Psoas muscle (tissue), 8 donors: ENCODE measurements around the gene INPP5K. TPM values are rescaled to one million over a fixed set of nuclear protein-coding genes. Genes with fewer than 3 reads are reported as not detected.

Experiments used
- ATAC-seq, 4 donors: fragments of 200-7000 bp; cut with Tn5 transposase; one replicate each; pipeline ENCODE4 v1.9.1; 2020; ENCODE audit warnings: moderate library complexity in 3 of 4, mild to moderate bottlenecking in 2 of 4
- DNase-seq, 2 donors: peaks; one replicate each; pipeline ENCODE4 v3.0.0-alpha.2; 2020
- H3K27ac ChIP-seq: fragments of 200-600 bp; one replicate; pipeline ENCODE4 v1.8.0; 2022
- H3K27me3 ChIP-seq, 3 donors: fragments of 200-600 bp in 1 of 3; one replicate each; pipeline versions ENCODE4 v1.6.1 to v1.8.0; 2013 to 2022; ENCODE audit warnings: low read length in 2 of 3, mild to moderate bottlenecking in 2 of 3, moderate library complexity in 1 of 3; ENCODE audit not compliant: insufficient read depth in 3 of 3
- H3K36me3 ChIP-seq, 2 donors: fragments of 200-600 bp in 1 of 2; one replicate each; pipeline versions ENCODE4 v1.6.1 to v1.8.0; 2013 to 2022; ENCODE audit warnings: low read depth in 1 of 2, mild to moderate bottlenecking in 1 of 2, moderate library complexity in 1 of 2; ENCODE audit not compliant: insufficient read depth in 1 of 2
- H3K4me1 ChIP-seq: fragments of 200-600 bp; one replicate; pipeline ENCODE4 v1.8.0; 2022
- H3K4me3 ChIP-seq: fragments of 200-600 bp; one replicate; pipeline ENCODE4 v1.8.0; 2022; ENCODE audit warnings: mild to moderate bottlenecking
- H3K9me3 ChIP-seq: fragments of 200-600 bp; one replicate; pipeline ENCODE4 v1.8.0; 2022
- WGBS, 3 donors: extraction: QIAGEN DNeasy Blood & Tissue Kit; methylation state at CpG; one replicate each; pipeline versions ENCODE4 v1.1.6 to v1.1.7; 2013; 5-methylcytosine and 5-hydroxymethylcytosine counted together
- intact Hi-C, 2 donors: fragments of 100-400 bp; cut with DNase I; formaldehyde crosslinking; loops; one replicate each; pipeline versions ENCODE4 v1.11.0 to v1.14.2; 2022
- polyA plus RNA-seq, 3 donors: library from polyadenylated mRNA; stranded (reverse); fragments of 200-250 nt; gene quantifications; one replicate each; pipeline ENCODE4 v1.2.3, GENCODE V29; 2013
- total RNA-seq, 4 donors: library from RNA; stranded (reverse); fragmentation: NEBNext Ultra II Directional in 2 of 4; extraction: Animal tissue kit (Norgen Biotek cat#: 25700) in 2 of 4; gene quantifications; one replicate each; pipeline versions ENCODE4 v1.2.1 to v1.2.4, GENCODE V29; 2021 to 2023
- TF ChIP-seq, protein P1 (sequence below): fragments of 200-600 bp; IDR thresholded peaks from one replicate; pipeline ENCODE4 v1.8.0; 2022; ENCODE audit warnings: antibody characterized with exemption
- donor health status: healthy with polysubstance abuse.
- donor health status: DM: no; HTN: no; CAD: no; lungs with moderate emphysema.
- donor health status: Bipolar disorder and iron deficiency.
- donor health status: healthy.
- donor health status: DM: yes; HTN: yes; CAD: no.
- donor health status: DM: no; HTN: no; CAD: no.
- donor health status: DM: no; HTN: no; CAD: no.
- donor health status: DM: yes; HTN: yes; CAD: no.

INPP5K gene
- total and polyA plus RNA-seq, 7 donors: 25.6 to 45.4 (median 38.9) TPM

DNA sequence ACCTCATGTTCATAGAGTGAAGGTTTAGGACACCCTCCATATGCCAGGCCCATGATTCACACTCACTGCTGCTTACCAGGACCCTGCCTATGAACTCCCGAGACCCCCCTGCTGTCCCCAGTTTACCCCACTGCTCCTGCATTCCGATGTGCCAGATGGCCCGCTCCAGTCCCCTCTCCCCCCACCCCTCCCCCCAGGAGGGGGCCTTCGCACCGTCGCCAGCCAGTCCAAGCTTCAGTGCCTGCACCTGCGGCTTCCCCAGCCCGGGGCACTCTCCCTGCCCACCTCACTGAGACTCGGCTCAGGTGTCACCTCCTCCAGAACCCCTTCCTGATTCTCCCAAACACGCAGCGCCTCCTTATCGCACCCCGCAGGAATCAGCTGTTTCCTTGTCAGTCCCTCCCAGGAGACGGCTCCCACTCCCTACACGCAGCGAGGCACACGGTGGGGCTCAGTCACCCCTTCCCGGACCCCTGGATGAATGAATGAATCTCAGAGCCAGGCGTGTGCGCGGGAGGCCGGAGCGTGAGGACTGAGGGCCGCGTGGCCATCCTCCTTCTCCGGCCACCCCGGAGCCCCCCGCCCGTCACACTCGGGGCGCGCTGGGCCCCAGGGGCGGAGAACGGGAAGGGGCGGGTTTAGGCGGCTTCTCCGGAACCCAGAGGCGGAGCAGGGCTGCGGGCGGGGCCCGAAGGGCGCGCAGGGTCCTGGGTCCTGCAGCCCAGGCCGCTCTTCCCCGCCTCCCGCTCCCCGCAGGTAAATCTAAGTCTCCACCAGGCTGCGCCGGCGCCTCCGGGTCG, 25.6 kb downstream of the INPP5K start:
- DNase-seq: peak; percentile 71 to 78
- no peaks in the 10 kb centered on the region for H3K9me3 ChIP-seq
- peaks cover 71% of the 10 kb centered on the region for H3K4me1 ChIP-seq
- ATAC-seq: peak in 1 of 4 donors; percentile 15
- intact Hi-C loops: no loop called here
- TF ChIP-seq, protein P1, sequence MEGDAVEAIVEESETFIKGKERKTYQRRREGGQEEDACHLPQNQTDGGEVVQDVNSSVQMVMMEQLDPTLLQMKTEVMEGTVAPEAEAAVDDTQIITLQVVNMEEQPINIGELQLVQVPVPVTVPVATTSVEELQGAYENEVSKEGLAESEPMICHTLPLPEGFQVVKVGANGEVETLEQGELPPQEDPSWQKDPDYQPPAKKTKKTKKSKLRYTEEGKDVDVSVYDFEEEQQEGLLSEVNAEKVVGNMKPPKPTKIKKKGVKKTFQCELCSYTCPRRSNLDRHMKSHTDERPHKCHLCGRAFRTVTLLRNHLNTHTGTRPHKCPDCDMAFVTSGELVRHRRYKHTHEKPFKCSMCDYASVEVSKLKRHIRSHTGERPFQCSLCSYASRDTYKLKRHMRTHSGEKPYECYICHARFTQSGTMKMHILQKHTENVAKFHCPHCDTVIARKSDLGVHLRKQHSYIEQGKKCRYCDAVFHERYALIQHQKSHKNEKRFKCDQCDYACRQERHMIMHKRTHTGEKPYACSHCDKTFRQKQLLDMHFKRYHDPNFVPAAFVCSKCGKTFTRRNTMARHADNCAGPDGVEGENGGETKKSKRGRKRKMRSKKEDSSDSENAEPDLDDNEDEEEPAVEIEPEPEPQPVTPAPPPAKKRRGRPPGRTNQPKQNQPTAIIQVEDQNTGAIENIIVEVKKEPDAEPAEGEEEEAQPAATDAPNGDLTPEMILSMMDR: no peak
- 3 to 4% (median 4%) methylated on average over 38 to 52 of the region's 52 CpGs for WGBS, 3 donors
- H3K27me3 ChIP-seq: no peaks in the 10 kb centered on the region
- H3K36me3 ChIP-seq: peaks cover 0 to under 1% of the 10 kb centered on the region in 2 donors
- peak overlapping the region; percentile 82 for H3K27ac ChIP-seq
- peak overlapping the region; percentile 85 for H3K4me3 ChIP-seq

DNA sequence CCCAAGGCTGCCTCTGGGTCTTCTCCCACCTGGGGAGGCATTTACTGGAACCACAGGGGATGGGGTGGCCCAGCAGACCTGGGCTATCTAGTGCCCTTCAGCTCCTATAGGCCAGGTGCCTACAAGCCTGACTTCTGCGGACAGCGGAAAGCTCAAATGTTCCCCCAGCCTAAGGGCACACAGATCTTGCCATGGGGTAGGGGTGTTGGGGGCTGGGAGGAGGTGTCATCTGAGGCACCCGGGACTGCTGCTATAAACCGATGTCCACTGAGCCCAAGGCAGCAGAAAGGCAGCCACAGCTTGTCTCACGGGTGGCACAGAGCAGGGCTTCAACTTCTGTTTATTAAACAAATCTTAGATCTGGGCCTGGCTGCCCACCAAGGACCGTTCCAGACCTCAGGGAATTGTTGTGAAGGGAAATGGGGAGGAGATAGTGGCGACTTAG, 27.6 kb downstream of the INPP5K start:
- 71 to 75% (median 75%) methylated on average over 7 of the region's 7 CpGs for WGBS, 3 donors

DNA sequence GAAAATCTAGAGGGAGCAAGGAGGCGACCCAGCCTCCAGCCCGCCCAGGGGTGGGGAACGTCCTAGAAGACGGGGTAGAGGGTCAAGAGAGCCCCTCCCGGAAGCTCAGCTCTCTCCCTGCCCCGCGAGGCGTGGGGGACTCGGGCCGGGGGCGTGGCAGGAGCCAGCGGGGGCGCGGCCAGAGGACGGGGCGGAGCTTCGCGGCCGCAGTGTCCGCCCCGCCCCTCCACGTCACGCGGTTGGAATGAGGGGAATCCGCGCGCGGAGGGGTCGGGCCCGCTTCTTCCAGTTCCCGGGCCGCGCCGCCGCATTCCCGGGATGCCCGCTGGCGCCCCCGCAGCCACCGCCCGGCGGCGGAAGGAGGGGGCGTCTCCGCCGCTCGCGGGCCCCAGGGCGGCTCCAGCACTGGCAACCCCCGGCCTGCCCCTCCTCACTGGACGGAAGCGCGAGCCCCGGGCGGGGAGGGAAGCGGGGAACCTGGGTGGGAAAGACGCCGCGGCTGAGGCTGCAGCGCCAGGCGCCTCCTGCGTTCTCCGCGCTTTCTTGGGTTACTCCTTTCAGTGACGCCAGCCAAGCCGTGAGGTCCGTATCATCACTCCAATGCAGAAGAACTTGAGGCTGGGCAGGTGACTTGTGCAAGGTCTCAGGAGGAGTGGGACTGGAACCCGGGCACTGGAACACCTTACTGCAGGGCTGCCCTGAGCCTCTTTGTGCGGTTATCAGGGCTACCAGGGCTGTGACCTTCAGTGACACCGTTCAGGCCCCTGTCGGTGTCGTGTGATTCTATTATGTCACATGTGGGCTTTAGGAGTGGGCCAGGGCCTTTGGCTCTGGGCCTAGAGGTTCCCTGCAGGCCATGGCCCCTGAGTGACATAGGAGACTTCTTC, 28.2 kb downstream of the INPP5K start:
- DNase-seq (peak; percentile 91), ATAC-seq (peak; percentile 72 to 76 (median 74))
- H3K27ac ChIP-seq: peak overlapping the region; percentile 91
- 1 to 3% (median 2%) methylated on average over 30 to 72 of the region's 72 CpGs for WGBS, 3 donors
- TF ChIP-seq, protein P1: no peak
- H3K27me3 ChIP-seq: no peaks in the 10 kb centered on the region
- H3K4me1 ChIP-seq: peaks cover 54% of the 10 kb centered on the region
- H3K4me3 ChIP-seq: peak overlapping the region; percentile 84
- H3K9me3 ChIP-seq: no peaks in the 10 kb centered on the region
- peaks cover 0 to 7% of the 10 kb centered on the region in 2 donors for H3K36me3 ChIP-seq
- intact Hi-C loops: no loop called here

More for the DNA sequence above, 27.6 kb downstream of the INPP5K start:
- no peak for ATAC-seq
- no peaks in the 10 kb centered on the region for H3K27me3 ChIP-seq
- TF ChIP-seq, protein P1: no peak
- DNase-seq: no peak
- H3K9me3 ChIP-seq: no peaks in the 10 kb centered on the region
- intact Hi-C loops: no loop called here
- H3K27ac ChIP-seq: peak overlapping the region; percentile 91
- peak overlapping the region; percentile 84 for H3K4me3 ChIP-seq
- H3K36me3 ChIP-seq: peaks cover 0 to under 1% of the 10 kb centered on the region in 2 donors
- H3K4me1 ChIP-seq: peaks cover 61% of the 10 kb centered on the region

DNA sequence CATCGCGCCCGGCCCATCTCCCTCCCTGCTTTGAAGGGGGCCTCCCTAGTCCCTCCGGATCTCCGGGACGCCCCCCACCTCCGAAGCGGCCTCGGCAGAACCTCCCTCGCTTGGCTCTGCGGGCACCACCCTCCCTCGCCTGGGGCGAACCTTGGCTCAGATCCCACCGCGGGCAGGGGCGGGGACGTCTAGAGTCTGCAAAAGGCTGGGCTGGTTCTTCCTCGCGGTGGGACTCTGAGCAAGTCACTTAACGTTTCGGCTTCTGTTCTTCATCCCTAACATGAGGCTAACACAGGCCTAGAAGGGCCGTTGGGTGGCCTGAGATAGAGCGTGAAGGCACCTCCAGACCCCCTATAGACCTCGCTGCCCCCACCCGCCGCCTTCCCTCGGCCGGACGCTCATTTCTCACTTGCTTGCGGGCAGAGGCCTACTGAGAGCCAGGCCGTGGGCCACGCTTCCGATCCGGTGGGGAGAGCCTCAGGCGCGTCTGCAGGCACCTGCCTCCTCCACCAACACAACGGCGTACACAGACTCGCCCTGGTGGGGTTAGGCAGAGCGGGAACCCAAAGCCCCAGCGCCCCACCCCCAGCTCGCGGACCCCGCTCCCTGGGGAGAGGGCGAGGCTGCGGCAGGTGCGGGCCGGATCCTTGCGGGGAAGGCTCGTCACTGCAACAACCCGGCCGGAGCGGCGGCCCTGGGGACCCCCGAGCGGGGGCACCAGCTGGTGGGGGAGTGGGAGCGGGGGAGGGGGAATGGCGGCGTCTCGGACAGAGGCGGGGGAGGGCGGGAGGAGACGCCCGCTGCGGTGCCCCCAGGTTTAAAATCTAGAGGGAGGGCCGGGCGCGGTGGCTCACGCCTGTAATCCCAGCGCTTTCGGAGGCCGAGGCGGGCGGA, 29.4 kb downstream of the INPP5K start:
- peaks cover 0 to 11% of the 10 kb centered on the region in 2 donors for H3K36me3 ChIP-seq
- TF ChIP-seq, protein P1: no peak
- H3K9me3 ChIP-seq: no peaks in the 10 kb centered on the region
- peak overlapping the region; percentile 84 for H3K4me3 ChIP-seq
- 30 to 46% (median 36%) methylated on average over 56 to 74 of the region's 74 CpGs for WGBS, 3 donors
- peak overlapping the region; percentile 91 for H3K27ac ChIP-seq
- DNase-seq (peak; percentile 80 to 86), ATAC-seq (peak in 2 of 4 donors; percentile 2 to 5)
- no peaks in the 10 kb centered on the region for H3K27me3 ChIP-seq
- H3K4me1 ChIP-seq: peaks cover 47% of the 10 kb centered on the region
- intact Hi-C loops: no loop called here
